SK-N-MC (cell line): Measurements from ENCODE around the gene ALKAL2.

Source experiments
- EZH2 ChIP-seq: fragments of 200-600 bp; sonication (generic); IDR thresholded peaks from one replicate; pipeline ENCODE4 v1.6.1; 2017; ENCODE audit warnings: antibody characterized with exemption
- POLR2AphosphoS5 ChIP-seq: IDR thresholded peaks from 2 replicates; pipeline ENCODE4 v1.6.1; 2012; ENCODE audit warnings: mild to moderate bottlenecking, low read depth, low read length, borderline replicate concordance

DNA sequence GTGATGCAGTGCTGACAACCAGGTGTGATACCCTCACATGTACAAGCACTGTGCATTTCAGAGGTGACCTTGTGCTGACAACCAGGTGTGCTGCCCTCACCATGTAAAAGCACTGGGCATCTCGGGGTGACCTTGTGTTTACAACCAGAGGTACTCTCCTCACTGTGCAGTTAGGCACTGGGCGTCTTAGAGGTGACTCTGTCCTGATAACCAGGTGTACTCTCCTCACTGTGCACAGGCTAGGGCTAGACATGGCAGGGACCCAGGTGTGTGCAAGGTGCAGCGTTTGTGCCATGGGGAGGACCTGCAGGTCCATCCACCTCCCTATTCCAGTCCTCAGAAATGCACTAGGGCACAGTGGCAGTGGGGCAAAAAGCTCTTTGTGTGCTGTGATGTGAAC lies 8.5 kb upstream of the ALKAL2 start:
- TF ChIP-seq EZH2 (no peak), POLR2AphosphoS5 (no peak)
